HepG2 (cell line): ENCODE data around the gene NSUN6.
"Not testable (repeated sequence)": the region's sequence is repeated elsewhere in the genome, so short reads cannot be mapped to it uniquely, and the experiment has no call there.

ENCODE experiments used
- NFIC ChIP-seq: IDR thresholded peaks from 2 replicates; pipeline ENCODE4 v1.6.1; 2012; ENCODE audit warnings: mild to moderate bottlenecking, low read length, inconsistent platforms
- NPAS2 ChIP-seq: sonication (generic); formaldehyde crosslinking; IDR thresholded peaks from 2 replicates; pipeline ENCODE4 v1.8.0; 2022; ENCODE audit warnings: mild to moderate bottlenecking, missing genetic modification reagents, borderline replicate concordance
- POLR2A ChIP-seq, 2 experiments: IDR thresholded peaks; 2 replicates each; pipeline ENCODE4 v1.6.1; 2011; ENCODE audit warnings: low read depth in 2 of 2, low read length in 2 of 2, mild to moderate bottlenecking in 1 of 2, moderate library complexity in 1 of 2; ENCODE audit not compliant: insufficient read depth in 1 of 2
- RAD21 ChIP-seq: fragments of 450-650 bp; formaldehyde crosslinking; IDR thresholded peaks from 2 replicates; pipeline ENCODE4 v1.5.0; 2020; ENCODE audit warnings: mild to moderate bottlenecking
- RARG ChIP-seq: sonication (generic); formaldehyde crosslinking; IDR thresholded peaks from 2 replicates; pipeline ENCODE4 v1.4.0; 2020; ENCODE audit warnings: low read depth, mild to moderate bottlenecking, missing genetic modification reagents

- TF ChIP-seq RAD21; RARG (CRISPR knock-in tag); NPAS2; POLR2A (IDR thresholded peaks at IDR 0.05; ENCODE audit: insufficient read depth in 1 of 2, low read depth in 2 of 2, low read length in 2 of 2): not testable (repeated sequence)
- peak; percentile 72; the same call in 1 of the 2 replicates for TF ChIP-seq NFIC
Measured at GRCh38 chr10:18637400-18637799, 14.0 kb downstream of the NSUN6 start.
